ENCODE measurements around the gene APLNR.

GRCh38 chr11:57196596-57196995 is 40.5 kb downstream of the APLNR start:
- TF ChIP-seq CTCF (IDR thresholded peaks at IDR 0.05) (no peak), EZH2 (IDR thresholded peaks at IDR 0.05) (no peak), EZH2phosphoT487 (IDR thresholded peaks at IDR 0.05) (no peak)

All from neural progenitor cell (in vitro differentiated cells).